GM19239 (cell line): ENCODE results near the gene GJB5.

Experiments used
- DNase-seq: peaks from one replicate; pipeline ENCODE4 v3.0.0; 2011; ENCODE audit warnings: low spot score; ENCODE audit not compliant: insufficient read length
- FAIRE-seq: peaks from 2 replicates; lab custom pipeline; 2011; peaks lifted over from hg19 to GRCh38; lab: Jason Lieb, UNC

The GJB5 gene

GRCh38 chr1:34792424-34792823 lies 37.6 kb downstream of the GJB5 start:
- FAIRE-seq, result no peak
- no peak for DNase-seq

GRCh38 chr1:34792868-34793727 lies 38.3 kb downstream of the GJB5 start, which contains the start of gene GJA4:
Gene GJA4, plus strand, starts transcription at chr1:34792999. Its CDS starts 1,215 bp downstream, at chr1:34794214.
- FAIRE-seq (no peak), DNase-seq (no peak)

GRCh38 chr1:34794001-34794789 lies 39.3 kb downstream of the GJB5 start:
- no peak for DNase-seq

GRCh38 chr1:34794790-34795180 lies 39.9 kb downstream of the GJB5 start:
- DNase-seq (no peak), FAIRE-seq (no peak)

More at GRCh38 chr1:34794001-34794789, 39.3 kb downstream of the GJB5 start:
- no peak for FAIRE-seq

GRCh38 chr1:34795916-34796315 lies 41.1 kb downstream of the GJB5 start:
- FAIRE-seq (no peak), DNase-seq (no peak)

- DNase-seq, result peak; percentile 40
- no peak for FAIRE-seq
Measured at GRCh38 chr1:34796990-34797389, 42.1 kb downstream of the GJB5 start.

- DNase-seq (no peak), FAIRE-seq (no peak)
Measured at GRCh38 chr1:34800214-34800613, 45.4 kb downstream of the GJB5 start.

GRCh38 chr1:34803770-34804169 lies 48.9 kb downstream of the GJB5 start:
- FAIRE-seq, result no peak
- DNase-seq, result no peak

- DNase-seq, result no peak
- no peak for FAIRE-seq
Measured at GRCh38 chr1:34806396-34806795, 51.5 kb downstream of the GJB5 start.
